HepG2 (cell line): Measurements from ENCODE around the gene TCF12. TPM values are rescaled to one million over a fixed set of nuclear protein-coding genes. Genes with fewer than 3 reads are reported as not detected.

Experiments
- AFF4 ChIP-seq: sonication (generic); formaldehyde crosslinking; IDR thresholded peaks from 2 replicates; pipeline ENCODE4 v1.4.0; 2020; ENCODE audit warnings: missing genetic modification reagents
- AGO2 ChIP-seq: fragments of 200-400 bp; formaldehyde crosslinking; optimal IDR thresholded peaks from 2 replicates; pipeline ENCODE3; 2017; ENCODE audit warnings: mild to moderate bottlenecking, low read depth, low read length, moderate library complexity
- ATF1 ChIP-seq: IDR thresholded peaks from 2 replicates; pipeline ENCODE4 v1.6.1; 2016; ENCODE audit warnings: mild to moderate bottlenecking, control low read depth
- BRD4 ChIP-seq: sonication (generic); formaldehyde crosslinking; IDR thresholded peaks from 2 replicates; pipeline ENCODE4 v1.4.0; 2020; ENCODE audit warnings: missing genetic modification reagents
- DMAP1 ChIP-seq: IDR thresholded peaks from 2 replicates; pipeline ENCODE4 v1.6.1; 2016
- FOXK1 ChIP-seq: sonication (generic); formaldehyde crosslinking; IDR thresholded peaks from 2 replicates; pipeline ENCODE4 v1.4.0; 2020; ENCODE audit warnings: low read depth, missing genetic modification reagents, borderline replicate concordance
- HIC2 ChIP-seq: sonication (generic); formaldehyde crosslinking; IDR thresholded peaks from 2 replicates; pipeline ENCODE4 v1.9.0; 2022; ENCODE audit warnings: low read depth, missing genetic modification reagents
- IRX3 ChIP-seq: sonication (generic); formaldehyde crosslinking; IDR thresholded peaks from 2 replicates; pipeline ENCODE4 v1.8.1; 2023; ENCODE audit warnings: mild to moderate bottlenecking, low read depth, missing genetic modification reagents, borderline replicate concordance
- ISL2 ChIP-seq: sonication (generic); formaldehyde crosslinking; IDR thresholded peaks from 2 replicates; pipeline ENCODE4 v1.5.0; 2020; ENCODE audit warnings: missing genetic modification reagents
- JARID2 ChIP-seq: sonication (generic); formaldehyde crosslinking; IDR thresholded peaks from 2 replicates; pipeline ENCODE4 v1.8.1; 2023; ENCODE audit warnings: missing genetic modification reagents, inconsistent platforms; ENCODE audit not compliant: insufficient replicate concordance
- NR3C1 ChIP-seq: sonication (generic); formaldehyde crosslinking; IDR thresholded peaks from 2 replicates; pipeline ENCODE4 v1.4.0; 2020; ENCODE audit warnings: missing genetic modification reagents
- POLR2G ChIP-seq: fragments of 200-400 bp; formaldehyde crosslinking; IDR thresholded peaks from 2 replicates; pipeline ENCODE4 v1.6.1; 2018; ENCODE audit warnings: mild to moderate bottlenecking, low read depth, low read length, moderate library complexity
- SAFB2 ChIP-seq: sonication (generic); formaldehyde crosslinking; IDR thresholded peaks from 2 replicates; pipeline ENCODE4 v1.5.1; 2020; ENCODE audit warnings: missing genetic modification reagents, low read depth, mild to moderate bottlenecking, borderline replicate concordance
- SIN3A ChIP-seq: IDR thresholded peaks from 2 replicates; pipeline ENCODE4 v1.6.1; 2011; ENCODE audit warnings: low read depth, mild to moderate bottlenecking, control low read depth, low read length, borderline replicate concordance
- TARDBP ChIP-seq: sonication (generic); formaldehyde crosslinking; IDR thresholded peaks from 2 replicates; pipeline ENCODE4 v1.8.0; 2022; ENCODE audit warnings: mild to moderate bottlenecking, missing genetic modification reagents
- TBP ChIP-seq: sonication (generic); formaldehyde crosslinking; IDR thresholded peaks from 2 replicates; pipeline ENCODE4 v1.5.0; 2020; ENCODE audit warnings: missing genetic modification reagents
- ZBTB14 ChIP-seq: sonication (generic); formaldehyde crosslinking; IDR thresholded peaks from 2 replicates; pipeline ENCODE4 v1.4.0; 2020; ENCODE audit warnings: missing genetic modification reagents
- ZBTB25 ChIP-seq: IDR thresholded peaks from 2 replicates; pipeline ENCODE4 v1.6.1; 2018; ENCODE audit warnings: missing genetic modification reagents
- ZFP37 ChIP-seq: sonication (generic); formaldehyde crosslinking; IDR thresholded peaks from 2 replicates; pipeline ENCODE4 v1.4.0; 2020; ENCODE audit warnings: missing genetic modification reagents, borderline replicate concordance
- ZMAT3 ChIP-seq: sonication (generic); formaldehyde crosslinking; conservative IDR thresholded peaks from 2 replicates; pipeline ENCODE4 v1.7.0; 2021; ENCODE audit warnings: missing genetic modification reagents
- ZNF234 ChIP-seq: sonication (generic); formaldehyde crosslinking; conservative IDR thresholded peaks from 2 replicates; pipeline ENCODE4 v1.5.1; 2020; ENCODE audit warnings: mild to moderate bottlenecking, missing genetic modification reagents
- ZNF251 ChIP-seq: sonication (generic); formaldehyde crosslinking; IDR thresholded peaks from 2 replicates; pipeline ENCODE4 v1.9.0; 2021; ENCODE audit warnings: mild to moderate bottlenecking, missing genetic modification reagents
- ZNF441 ChIP-seq: sonication (generic); formaldehyde crosslinking; IDR thresholded peaks from 2 replicates; pipeline ENCODE4 v1.7.0; 2021; ENCODE audit warnings: missing genetic modification reagents, borderline replicate concordance
- ZNF563 ChIP-seq: sonication (generic); formaldehyde crosslinking; IDR thresholded peaks from 2 replicates; pipeline ENCODE4 v1.8.0; 2022; ENCODE audit warnings: mild to moderate bottlenecking, moderate library complexity, missing genetic modification reagents
- polyA plus RNA-seq, 8 experiments: library from polyadenylated mRNA; depleted of rRNA in 3 of 8; stranded (reverse) in 7 of 8; unstranded in 1 of 8; fragments of >200 nt; fragmentation: Illumina TruSeq in 4 of 8; extraction: Trizol in 4 of 8; gene quantifications; 2 replicates each; pipeline versions ENCODE4 v1.2.1 to v1.2.3, GENCODE V29; 2011 to 2016; ENCODE audit warnings: low read depth in 4 of 8, missing spikeins in 1 of 8, mixed read lengths in 1 of 8; ENCODE audit not compliant: insufficient read depth in 1 of 8
- total RNA-seq, 5 experiments: library from RNA; depleted of rRNA; stranded (reverse); fragments of >200 nt; fragmentation: Illumina TruSeq; extraction: Trizol; gene quantifications; 2 replicates each; pipeline ENCODE4 v1.2.3, GENCODE V29; 2016; ENCODE audit warnings: low read depth in 1 of 5

The TCF12 gene
- total and polyA plus RNA-seq, 2 of the 13 experiments (the other 11 are each of a cell fraction or from before 2014, with no cell fraction given) = 48.6 to 51.1 TPM

GRCh38 chr15:56919031-56919608 is 676 bp downstream of the TCF12 start (continued):
- no peak for TF ChIP-seq ZNF234 (CRISPR knock-in tag)
- TF ChIP-seq ZBTB14 (CRISPR knock-in tag) = no peak
- 0 out of 2 replicates have a peak, but pooled peaks have one; percentile 9 for TF ChIP-seq IRX3 (CRISPR knock-in tag)
- no peak for TF ChIP-seq NR3C1 (CRISPR knock-in tag)
- TF ChIP-seq POLR2G = 0 out of 2 replicates have a peak, but pooled peaks have one; percentile 1
- no peak for TF ChIP-seq JARID2 (CRISPR knock-in tag)
- TF ChIP-seq FOXK1 = no peak
- no peak for TF ChIP-seq ZFP37 (CRISPR knock-in tag)
- TF ChIP-seq AFF4 (CRISPR knock-in tag) = no peak
- TF ChIP-seq HIC2 (CRISPR knock-in tag) = no peak
- TF ChIP-seq ISL2 = no peak
- no peak for TF ChIP-seq TARDBP (CRISPR knock-in tag)
- no peak for TF ChIP-seq ZBTB25 (CRISPR knock-in tag)
- 0 out of 2 replicates have a peak, but pooled peaks have one; percentile 33 for TF ChIP-seq ZNF441
- TF ChIP-seq ZNF251 (CRISPR knock-in tag) = no peak
- no peak for TF ChIP-seq ATF1 (CRISPR knock-in tag)
- TF ChIP-seq BRD4 = no peak
- 0 out of 2 replicates have a peak, but pooled peaks have one; percentile 32 for TF ChIP-seq SIN3A
- no peak for TF ChIP-seq DMAP1
- no peak for TF ChIP-seq ZMAT3 (CRISPR knock-in tag)
- TF ChIP-seq SAFB2 = no peak
- TF ChIP-seq AGO2 = peak; percentile 64
- no peak for TF ChIP-seq TBP (CRISPR knock-in tag)
- TF ChIP-seq ZNF563 (CRISPR knock-in tag) = peak; percentile 37
